Stimulated activated CD4-positive, alpha-beta T cell treated with anti-CD3 and anti-CD28 coated beads, Interleukin-4, amount 100 ng/mL, for 24 hours (primary cell): ENCODE data around the gene ATP10B.

ENCODE experiments used
- DNase-seq: peaks from one replicate; pipeline ENCODE4 v3.0.0-alpha.2; 2020

ATP10B gene

GRCh38 chr5:160679567-160680309, 172.3 kb downstream of the ATP10B start:
- DNase-seq: no peak

- DNase-seq: no peak
These were observed 176.0 kb downstream of the ATP10B start for GRCh38 chr5:160675988-160676387.

GRCh38 chr5:160674901-160675300, 177.1 kb downstream of the ATP10B start:
- no peak for DNase-seq

GRCh38 chr5:160672521-160672920, 179.5 kb downstream of the ATP10B start:
- DNase-seq: no peak

GRCh38 chr5:160668356-160668755, 183.7 kb downstream of the ATP10B start:
- no peak for DNase-seq

- DNase-seq: no peak
These were observed 184.9 kb downstream of the ATP10B start for GRCh38 chr5:160667160-160667559.

DNA sequence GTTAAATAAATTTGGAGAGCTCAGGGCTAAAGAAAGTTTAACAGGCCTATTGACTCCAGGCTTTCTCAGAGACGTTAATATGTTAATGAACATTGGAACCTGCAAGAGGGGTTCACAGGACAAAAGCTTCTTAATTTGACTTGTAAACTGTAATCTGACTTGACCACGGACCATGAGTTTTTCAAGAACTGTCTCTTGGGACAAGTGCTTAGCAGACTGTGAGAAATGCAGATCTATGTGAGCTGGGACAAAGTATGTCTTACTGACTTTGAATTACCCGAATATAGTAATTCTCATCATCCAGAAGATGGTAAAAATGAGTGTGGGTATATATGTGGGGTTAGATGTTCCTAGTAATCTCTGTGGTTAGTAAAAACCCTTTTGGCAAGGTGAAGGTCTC, 186.6 kb downstream of the ATP10B start:
- no peak for DNase-seq

DNA sequence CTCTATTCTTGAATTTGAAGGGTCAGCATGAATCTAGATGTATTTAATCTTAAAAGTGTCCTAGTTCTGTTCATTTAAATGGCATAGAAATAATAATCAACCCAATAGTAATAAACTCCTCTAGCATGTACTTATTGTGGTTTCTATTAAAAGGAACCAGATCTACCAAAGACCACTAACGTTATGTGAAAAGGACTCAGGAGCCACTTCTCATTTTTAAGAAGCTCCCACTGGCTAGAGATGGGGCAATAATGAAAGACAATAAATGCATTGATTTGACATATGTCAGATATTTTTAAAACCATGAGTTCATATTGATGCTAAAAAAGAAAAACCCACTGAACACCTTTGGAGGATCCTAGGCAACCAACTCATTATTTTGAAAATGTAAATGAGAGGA, 191.9 kb downstream of the ATP10B start:
- DNase-seq: no peak

- DNase-seq: no peak
These were observed 194.2 kb downstream of the ATP10B start for GRCh38 chr5:160657622-160658458.

GRCh38 chr5:160657068-160657507, 194.9 kb downstream of the ATP10B start:
- DNase-seq: no peak

GRCh38 chr5:160655717-160656116, 196.3 kb downstream of the ATP10B start:
- DNase-seq: no peak

- DNase-seq: no peak
These were observed 200.0 kb downstream of the ATP10B start for GRCh38 chr5:160651692-160652645.

DNA sequence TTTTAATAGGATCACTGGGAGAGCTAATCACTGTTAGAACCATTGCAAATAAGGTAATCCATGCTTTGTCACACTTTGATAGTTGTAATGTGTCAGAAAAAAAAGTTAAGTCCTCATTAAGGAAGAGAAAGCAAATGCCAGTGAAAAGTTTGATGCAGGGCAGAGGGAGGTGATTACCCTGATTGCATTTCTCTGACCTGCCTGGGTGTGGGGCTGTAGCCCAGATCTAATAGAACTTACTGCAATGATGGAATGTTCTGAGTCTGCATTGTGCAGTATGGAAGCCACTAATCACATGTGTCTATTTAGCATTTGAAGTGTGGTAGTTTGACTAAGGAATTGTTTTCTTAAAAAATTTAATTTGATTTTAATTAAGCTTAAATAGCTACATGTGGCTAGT, 202.7 kb downstream of the ATP10B start:
- DNase-seq: no peak

DNA sequence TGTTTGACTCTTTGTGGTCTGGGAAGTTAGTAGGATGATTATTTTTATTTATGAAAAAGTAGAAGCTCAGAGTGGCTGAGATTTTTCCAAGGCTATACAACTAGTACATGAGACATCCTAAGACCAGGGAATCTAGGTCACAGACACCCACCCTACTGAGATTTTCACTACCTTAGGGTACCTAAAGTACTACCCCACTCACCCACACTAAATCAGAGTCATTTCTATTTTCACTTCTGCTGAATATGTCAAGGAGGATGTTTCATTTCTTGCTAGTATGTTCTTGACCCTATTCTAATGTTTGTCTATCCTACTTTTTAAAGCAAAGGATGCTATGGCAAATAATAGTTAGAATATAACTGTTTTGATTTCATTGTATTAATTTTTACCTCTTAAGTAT, 206.0 kb downstream of the ATP10B start:
- no peak for DNase-seq

- no peak for DNase-seq
These were observed 208.3 kb downstream of the ATP10B start for GRCh38 chr5:160643616-160644240.

- DNase-seq: no peak
These were observed 210.6 kb downstream of the ATP10B start for GRCh38 chr5:160641405-160641804.

GRCh38 chr5:160640406-160640805, 211.6 kb downstream of the ATP10B start:
- no peak for DNase-seq

- DNase-seq: no peak
These were observed 213.8 kb downstream of the ATP10B start for GRCh38 chr5:160638161-160638742.

DNA sequence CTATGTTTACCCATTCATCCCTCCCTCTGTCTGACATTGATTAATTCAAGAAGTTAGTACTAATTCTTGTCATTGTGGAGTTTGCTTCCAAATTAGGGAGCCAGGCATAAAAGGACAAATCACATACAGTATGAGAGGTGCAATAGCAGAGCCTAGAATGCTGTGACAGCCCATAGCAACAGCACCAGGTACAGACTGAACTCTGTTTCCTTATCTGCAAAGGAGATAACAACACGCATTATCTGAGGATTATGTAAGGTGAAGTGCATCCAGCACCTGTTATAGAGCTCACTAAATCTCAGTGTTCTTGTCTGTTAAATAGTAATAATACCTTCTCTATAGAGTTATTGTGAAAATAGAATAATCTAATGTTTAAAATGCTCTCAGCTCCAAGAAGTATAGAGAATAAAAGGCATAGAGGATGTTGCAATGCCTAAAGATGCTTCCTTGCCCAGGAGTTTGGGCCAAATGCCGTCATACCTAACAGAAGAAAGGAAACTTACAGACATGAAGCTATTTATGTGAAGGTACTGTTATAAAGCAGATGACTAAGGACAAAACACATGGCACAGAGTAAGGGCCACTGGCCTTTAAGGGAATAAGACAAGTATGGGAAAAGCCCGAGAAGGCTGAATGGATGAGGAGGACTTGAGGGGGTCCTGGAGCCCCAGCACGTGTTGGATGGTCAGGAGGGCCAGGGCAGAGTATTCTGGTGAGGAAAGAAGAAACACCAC, 214.5 kb downstream of the ATP10B start:
- no peak for DNase-seq

- DNase-seq: no peak
These were observed 216.3 kb downstream of the ATP10B start for GRCh38 chr5:160635663-160636062.

DNA sequence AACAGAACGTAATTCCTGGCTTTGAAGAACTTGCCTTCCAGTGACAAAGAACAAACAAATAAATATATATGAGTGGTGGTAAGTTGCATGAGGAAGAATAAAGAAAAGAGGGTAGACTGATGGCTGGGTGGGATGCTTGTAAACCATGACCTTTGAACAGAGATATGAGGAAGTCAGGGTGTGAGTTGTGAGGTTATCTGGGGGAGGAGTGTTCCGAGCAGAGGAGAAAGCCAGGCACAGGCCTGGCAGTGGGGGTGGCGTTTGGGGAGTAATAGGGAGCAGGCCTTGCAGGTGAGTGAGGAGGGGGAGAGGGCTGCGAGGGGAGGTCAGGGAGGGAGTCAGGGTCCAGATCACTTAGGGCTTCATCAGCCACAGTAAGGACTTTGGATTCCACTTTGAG, 217.0 kb downstream of the ATP10B start:
- DNase-seq: no peak
